ENCODE results near the gene MT1E.
"Not testable (repeated sequence)": the region's sequence is repeated elsewhere in the genome, so short reads cannot be mapped to it uniquely, and the experiment has no call there.

Gene MT1E

GRCh38 chr16:56645838-56646237, 20.3 kb downstream of the MT1E start:
- no peak for DNase-seq (ENCODE audit: low read depth, low spot score)

GRCh38 chr16:56647641-56648431, 22.3 kb downstream of the MT1E start:
- DNase-seq (ENCODE audit: low read depth, low spot score): no peak

- DNase-seq (ENCODE audit: low read depth, low spot score): no peak
These were observed 23.7 kb downstream of the MT1E start for GRCh38 chr16:56649271-56649670.

- no peak for DNase-seq (ENCODE audit: low read depth, low spot score)
These were observed 24.2 kb downstream of the MT1E start for GRCh38 chr16:56649820-56650219.

- DNase-seq (ENCODE audit: low read depth, low spot score): no peak
These were observed 26.0 kb downstream of the MT1E start, which contains the start of gene MT1B for GRCh38 chr16:56651586-56651985. Gene MT1B (plus strand): TSS chr16:56651886. CDS start chr16:56651954, 68 bp downstream.

GRCh38 chr16:56652600-56652999, 27.0 kb downstream of the MT1E start:
- DNase-seq (ENCODE audit: low read depth, low spot score): no peak

DNA sequence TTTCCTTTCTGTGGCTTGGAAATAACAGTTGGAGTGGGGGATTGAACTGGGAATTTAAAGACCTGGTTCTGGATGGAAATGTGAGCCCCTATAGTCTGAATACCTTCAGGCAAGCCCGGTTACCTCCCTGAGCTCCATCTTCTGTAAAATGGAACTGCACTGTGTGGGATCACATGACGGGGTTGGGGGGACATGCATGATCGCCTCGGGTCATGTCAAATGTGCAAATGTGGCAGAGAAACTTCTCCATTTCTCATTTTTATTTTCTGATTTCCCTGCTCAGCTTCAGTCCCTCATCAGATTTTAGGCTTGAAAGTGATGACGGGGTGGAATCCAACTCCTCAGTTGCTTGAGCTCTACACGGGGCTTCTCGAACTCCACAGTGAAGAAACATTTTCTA, 27.6 kb downstream of the MT1E start:
- no peak for DNase-seq (ENCODE audit: low read depth, low spot score)

DNA sequence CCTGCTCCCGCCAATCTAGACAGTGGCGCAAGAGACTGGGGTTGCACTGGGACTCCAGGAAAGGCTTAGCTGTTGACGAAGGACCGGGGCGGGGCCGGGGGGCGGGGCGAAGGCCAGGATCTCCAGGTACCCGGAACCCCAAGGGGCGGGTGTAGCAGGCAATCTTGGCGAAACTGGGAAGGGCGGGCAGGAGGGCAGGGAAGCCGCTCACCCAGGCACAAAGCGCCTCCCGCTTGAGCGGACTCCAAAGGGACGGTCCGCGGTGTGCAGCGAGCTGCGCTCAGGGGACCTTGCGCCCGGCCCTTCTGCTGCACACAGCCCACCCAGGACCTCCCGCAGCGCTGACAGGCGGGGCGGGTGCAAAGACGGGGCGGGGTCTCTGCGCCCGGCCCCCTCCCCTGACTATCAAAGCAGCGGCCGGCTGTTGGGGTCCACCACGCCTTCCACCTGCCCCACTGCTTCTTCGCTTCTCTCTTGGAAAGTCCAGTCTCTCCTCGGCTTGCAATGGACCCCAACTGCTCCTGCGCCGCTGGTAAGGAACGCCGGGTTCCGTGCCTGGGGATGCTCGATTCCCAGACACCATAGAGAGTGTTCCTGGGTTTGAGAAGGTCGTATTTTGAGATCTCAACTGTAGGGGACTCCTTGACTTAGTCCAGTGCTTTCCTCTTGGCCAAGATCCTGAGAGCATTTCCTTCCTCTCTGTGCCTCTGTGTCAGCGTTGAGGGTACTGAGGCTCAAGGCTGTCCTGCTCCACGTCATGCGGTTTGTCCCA, 32.2 kb downstream of the MT1E start, which contains the start of gene MT1F:
MT1F (plus strand) TSS at position 405 of the 772 bp plus-strand sequence; CDS start at position 505, 100 bp downstream.
- peak; percentile 38 for DNase-seq (ENCODE audit: low read depth, low spot score)

- DNase-seq (ENCODE audit: low read depth, low spot score): no peak
These were observed 32.8 kb downstream of the MT1E start for GRCh38 chr16:56658327-56658875.

- no peak for DNase-seq (ENCODE audit: low read depth, low spot score)
These were observed 37.1 kb downstream of the MT1E start for GRCh38 chr16:56662357-56663354.

DNA sequence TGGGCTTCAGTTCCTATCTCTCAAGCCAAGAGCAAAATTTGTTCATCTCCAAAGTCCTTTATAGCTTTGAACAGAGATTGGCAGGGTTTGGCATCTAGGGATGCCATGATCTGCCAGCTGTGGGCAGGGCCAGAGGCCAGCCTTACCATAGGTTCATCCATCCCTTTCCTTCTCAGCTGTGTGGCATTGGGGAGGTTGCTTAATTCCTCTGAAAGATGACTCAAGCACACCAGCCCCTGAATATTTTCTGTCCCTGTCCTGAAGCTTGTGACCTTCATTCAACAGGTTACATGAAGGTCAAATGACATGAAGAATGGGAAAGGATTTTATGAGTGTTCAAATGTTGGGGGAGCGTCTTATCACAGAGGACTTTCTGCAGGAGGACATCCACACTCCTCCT, 38.9 kb downstream of the MT1E start:
- DNase-seq (ENCODE audit: low read depth, low spot score): no peak

DNA sequence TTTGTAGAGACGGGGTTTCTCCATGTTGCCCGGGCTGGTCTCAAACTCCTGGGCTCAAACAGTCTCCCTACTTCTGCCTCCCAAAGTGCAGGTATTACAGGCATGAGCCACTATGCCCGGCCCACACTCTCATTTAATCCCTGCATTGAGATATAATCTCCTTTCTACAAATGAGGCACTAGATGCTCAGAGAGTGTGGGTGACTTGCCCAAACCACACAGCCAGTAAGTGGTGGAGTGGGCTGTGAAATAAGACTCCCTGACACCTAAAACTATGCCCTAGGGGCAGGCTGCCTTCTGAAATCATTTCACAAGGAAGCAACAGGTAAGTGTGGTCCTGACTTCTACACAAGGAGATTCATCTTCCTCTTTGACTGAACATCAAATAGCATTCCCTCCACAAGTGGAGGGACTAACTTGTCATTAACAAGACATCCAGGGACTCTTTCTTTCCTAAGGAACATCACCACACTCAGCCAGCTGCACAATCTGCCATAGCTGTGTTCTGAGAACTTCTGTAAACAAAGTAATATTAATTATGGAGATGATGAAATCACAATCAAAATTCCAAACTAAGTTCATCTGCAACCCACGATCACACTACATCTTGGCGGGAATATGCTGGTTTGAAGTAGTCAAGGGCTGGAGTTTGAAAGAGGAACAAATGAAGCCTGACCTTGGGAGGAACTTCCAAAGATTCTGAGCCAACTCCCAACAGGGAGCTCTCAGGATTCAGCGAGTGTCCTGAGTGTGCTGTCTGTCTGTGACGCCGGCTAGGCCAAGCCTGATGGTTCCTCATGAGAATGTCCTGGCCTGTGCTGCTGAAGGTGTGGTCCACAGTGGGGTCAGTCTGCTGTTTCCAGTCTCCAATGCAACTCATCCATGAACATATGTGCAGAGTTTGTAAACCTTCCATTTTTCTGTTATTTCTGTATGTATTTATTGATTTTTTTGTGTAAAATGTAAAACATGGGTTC, 40.0 kb downstream of the MT1E start:
- DNase-seq (ENCODE audit: low read depth, low spot score): not testable (repeated sequence)

DNA sequence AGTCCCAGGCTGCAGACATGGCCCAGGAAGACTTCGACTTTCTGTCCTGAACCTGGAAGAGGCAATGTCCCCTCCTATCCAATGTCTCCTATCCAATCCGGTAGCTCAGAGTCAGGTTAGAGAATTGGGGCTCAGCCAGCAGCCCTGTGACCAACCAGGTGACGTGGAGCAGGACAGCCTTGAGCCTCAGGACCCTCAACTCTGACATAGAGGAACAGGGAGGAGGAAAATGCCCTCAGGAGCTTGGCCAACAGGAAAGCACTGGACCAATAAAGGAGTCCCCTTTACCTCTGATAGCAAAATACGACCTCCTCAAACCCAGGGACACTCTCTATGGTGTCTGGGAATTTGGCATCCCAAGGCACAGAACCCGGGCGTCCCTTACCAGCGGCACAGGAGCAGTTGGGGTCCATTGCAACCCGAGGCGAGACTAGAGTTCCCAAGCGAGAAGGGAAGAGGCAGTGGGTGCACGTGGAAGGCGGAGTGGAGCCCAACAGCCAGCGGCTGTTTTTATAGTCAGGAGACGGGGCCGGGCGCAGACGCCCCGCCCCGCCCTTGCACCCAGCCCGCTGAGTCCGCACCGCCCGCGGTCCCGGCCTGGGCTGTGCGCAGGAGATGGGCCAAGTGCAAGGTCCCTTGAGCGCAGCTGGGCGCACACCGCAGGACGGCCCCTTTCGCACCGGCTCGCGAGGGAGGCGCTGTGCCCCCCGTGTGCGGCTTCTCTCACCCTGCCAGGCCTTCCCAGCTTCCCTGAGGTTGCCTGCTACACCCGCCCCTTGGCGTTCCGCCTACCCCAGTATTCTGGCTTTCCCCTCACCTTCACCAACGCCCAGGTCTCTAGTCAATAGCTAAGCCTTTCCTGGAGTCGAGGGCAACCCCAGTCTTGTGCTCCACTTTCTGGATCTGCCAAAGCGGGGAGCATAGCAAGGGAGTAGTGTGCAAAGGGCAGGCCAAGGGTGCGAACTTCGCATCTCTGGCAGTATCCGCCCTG, 42.3 kb downstream of the MT1E start, which contains the start of gene MT1G:
MT1G (minus strand) TSS at position 485 of the 991 bp plus-strand sequence; CDS start at position 413, 72 bp downstream.
- no peak for DNase-seq (ENCODE audit: low read depth, low spot score)

DNA sequence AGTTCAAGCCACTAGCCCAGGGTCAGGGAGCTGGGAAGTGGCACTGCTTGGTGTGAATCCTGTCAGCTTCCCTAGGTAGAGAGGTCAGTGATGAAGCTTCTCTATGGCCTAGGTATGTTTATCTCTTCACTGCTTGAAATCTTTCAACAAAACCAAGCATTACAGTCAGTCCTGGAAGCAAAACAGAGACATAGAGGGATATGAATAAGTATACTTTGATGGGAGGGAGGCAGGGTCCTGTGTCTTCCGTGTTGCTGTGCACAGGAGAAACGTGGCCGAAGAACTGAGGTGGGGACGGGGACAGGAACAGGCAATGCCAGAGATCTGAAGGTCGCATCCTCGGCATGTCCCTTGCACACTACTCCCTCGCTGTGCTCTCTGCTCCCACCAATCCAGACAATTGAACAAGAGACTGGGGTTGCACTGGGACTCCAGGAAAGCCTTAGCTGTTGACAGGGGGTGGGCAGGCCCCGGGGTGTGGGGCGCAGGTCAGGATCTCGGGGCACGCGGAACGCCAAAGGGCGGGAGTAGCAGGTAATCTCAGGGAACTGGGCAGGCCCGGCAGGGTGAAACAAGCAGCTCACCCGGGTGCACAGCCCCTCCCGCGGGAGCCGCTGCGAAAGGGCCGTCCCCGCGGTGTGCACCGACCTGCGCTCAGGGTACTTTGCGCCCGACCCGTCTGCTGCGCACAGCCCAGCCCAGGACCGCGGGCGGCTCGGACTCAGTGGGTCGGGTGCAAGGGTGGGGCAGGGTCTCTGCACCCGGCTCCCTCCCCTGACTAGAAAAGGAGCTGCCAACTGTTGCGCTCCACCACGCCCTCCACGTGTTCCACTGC, 43.6 kb downstream of the MT1E start, which contains the start of gene MT1H:
MT1H (plus strand) TSS at position 810 of the 835 bp plus-strand sequence. CDS start 71 bp downstream, outside the sequence.
- no peak for DNase-seq (ENCODE audit: low read depth, low spot score)

DNA sequence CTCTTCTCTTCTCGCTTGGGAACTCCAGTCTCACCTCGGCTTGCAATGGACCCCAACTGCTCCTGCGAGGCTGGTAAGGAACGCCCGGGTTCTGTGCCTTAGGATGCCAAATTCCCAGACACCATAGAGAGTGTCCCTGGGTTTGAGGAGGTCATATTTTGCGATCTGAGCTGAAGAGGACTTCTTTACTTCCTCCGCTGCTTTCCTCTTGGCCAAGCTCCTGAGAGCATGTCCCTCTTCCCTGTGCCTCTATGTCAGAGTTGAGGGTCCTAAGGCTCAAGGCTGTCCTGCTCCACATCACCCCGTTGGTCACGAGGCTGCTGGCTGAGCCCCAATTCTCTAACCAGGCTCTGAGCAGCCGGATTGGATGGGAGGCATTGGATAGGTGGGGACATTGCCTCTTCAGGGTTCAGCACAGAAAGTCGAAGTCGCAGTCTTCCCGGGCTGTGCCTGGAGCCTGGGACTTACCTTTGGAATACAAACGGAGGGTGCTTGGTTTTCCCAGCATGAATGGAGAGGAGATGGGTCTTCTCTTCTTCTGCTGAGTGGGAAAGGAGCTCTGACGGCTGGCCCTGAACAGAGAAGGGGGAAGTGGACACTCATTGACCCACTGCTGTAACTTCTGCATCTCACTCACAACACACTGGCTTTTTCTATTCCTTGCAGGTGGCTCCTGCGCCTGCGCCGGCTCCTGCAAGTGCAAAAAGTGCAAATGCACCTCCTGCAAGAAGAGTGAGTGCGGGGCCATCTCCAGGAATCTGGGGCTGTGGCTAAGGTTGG, 44.4 kb downstream of the MT1E start:
- DNase-seq (ENCODE audit: low read depth, low spot score): no peak

DNA sequence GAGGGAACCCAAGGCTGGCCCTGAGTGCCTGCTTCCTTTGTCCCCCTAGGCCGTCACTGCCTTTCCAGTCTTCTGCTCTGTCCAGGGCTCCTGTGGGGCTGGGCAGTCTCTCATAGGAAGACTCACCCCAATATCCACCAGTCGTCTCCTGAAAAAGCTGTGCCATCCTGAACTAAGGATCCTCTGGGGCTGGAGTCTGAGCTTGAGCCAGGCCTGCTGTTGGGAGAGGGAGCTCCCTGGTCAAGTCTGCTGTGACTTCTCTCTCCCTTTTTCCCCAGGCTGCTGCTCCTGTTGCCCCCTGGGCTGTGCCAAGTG, 45.0 kb downstream of the MT1E start:
- DNase-seq (ENCODE audit: low read depth, low spot score): no peak

DNA sequence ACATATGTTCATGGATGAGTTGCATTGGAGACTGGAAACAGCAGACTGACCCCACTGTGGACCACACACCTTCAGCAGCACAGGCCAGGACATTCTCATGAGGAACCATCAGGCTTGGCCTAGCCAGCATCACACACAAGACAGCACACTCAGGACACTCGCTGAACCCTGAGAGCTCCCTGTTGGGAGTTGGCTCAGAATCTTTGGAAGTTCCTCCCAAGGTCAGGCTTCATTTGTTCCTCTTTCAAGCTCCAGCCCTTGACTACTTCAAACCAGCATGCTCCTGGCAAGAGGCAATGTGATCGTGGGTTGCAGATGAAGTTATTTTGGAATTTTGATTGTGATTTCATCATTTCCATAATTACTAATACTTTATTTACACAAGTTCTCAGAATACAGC, 46.1 kb downstream of the MT1E start:
- not testable (repeated sequence) for DNase-seq (ENCODE audit: low read depth, low spot score)

Data from activated CD4-positive, CD25-positive, alpha-beta regulatory T cell treated with anti-CD3 and anti-CD28 coated beads, Interleukin-2, amount 50 U/mL, for 16 hours (primary cell).